ENCODE data around the gene TLR6. TPM values are rescaled to one million over a fixed set of nuclear protein-coding genes. Genes with fewer than 3 reads are reported as not detected.

Gene TLR6
- total RNA-seq (10 to 100 TPM in 1 of 2 donors, 1 to 10 TPM in 1; 5.8 to 12.8 TPM), polyA plus RNA-seq (under 1 TPM; 0.33 to 0.75 TPM)
- long read RNA-seq, donor 1, partial matches to known transcripts, result 0 of 1 reads
- long read RNA-seq, donor 1, other reads (novel, unspliced or antisense), result 1 of 1 reads
- long read RNA-seq, donor 2, partial matches to known transcripts, result 0 of 1 reads
- long read RNA-seq, donor 2, other reads (novel, unspliced or antisense), result 1 of 1 reads

DNA sequence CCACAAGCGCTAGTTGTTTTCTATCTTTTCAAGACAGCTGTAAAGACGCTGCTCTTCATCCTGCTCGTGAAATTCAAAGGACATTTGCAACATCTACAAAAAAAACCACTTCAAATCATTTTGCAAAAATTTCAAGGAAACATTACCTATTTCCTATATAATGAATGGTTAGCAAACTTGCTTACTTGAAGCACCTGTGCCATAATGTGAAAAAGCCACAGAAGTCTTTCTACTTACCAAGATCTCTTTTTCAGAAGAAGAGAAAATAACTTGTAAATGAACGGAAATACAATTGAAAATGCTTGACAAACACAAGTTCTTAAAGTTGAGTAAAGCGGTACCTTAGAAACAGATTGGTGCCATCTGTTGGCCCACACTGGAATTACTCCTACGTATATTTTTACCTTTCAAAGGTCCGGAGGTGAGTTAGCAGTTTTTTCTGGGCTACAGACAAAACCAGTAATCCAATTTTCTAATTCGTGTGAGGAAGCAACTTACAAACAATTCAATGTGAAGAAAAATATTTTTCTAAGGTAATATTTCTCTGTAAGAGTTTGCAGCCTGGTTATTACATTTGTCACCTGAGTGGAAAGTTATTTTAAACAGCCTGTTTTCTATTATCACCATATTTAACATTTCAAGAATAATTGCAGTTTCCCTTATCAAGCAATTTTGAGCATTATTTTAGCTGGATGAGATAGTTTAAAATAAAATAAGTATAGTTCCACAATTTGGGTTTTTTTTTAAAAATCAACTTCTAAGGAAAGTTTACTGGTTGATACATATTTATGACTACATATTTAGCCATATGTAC lies at the start of gene TLR6:
Gene TLR6, minus strand, starts transcription at position 294 of the 814 bp plus-strand sequence. CDS start 27,344 bp downstream, outside the sequence.
- Histone ChIP-seq H3K36me3 (ENCODE audit: control insufficient read depth in 1 of 2, insufficient read depth in 2 of 2, low read length in 1 of 2) (no peaks in the 10 kb centered on the region), H3K27ac (ENCODE audit: low read depth in 1 of 2, low read length in 2 of 2) (peak within 1 kb of the TSS in 1 of 2 donors; percentile 40), H3K27me3 (ENCODE audit: control insufficient read depth in 1 of 2, insufficient read depth in 2 of 2, low read length in 1 of 2) (no peaks in the 10 kb centered on the region), H3K9me3 (ENCODE audit: control insufficient read depth, low read length) (no peaks in the 10 kb centered on the region), H3K4me1 (ENCODE audit: control insufficient read depth in 1 of 2, insufficient read depth in 2 of 2, low read length in 2 of 2) (no peaks in the 10 kb centered on the region), H3K4me3 (ENCODE audit: low read length in 2 of 2) (peak within 1 kb of the TSS in 1 of 2 donors; percentile 9)
- intact Hi-C loops (cut with DNase I), result loop anchor here in 1 of 2 donors (5.0 kb wide), 1 partner anchor 99 kb away; no protein-coding TSS in a partner anchor
- peak; percentile 81 for ATAC-seq (ENCODE audit: low FRiP score)
- DNase-seq, result no peak
- WGBS, 2 donors, result 29 to 30% methylated on average over 8 of the region's 8 CpGs

DNA sequence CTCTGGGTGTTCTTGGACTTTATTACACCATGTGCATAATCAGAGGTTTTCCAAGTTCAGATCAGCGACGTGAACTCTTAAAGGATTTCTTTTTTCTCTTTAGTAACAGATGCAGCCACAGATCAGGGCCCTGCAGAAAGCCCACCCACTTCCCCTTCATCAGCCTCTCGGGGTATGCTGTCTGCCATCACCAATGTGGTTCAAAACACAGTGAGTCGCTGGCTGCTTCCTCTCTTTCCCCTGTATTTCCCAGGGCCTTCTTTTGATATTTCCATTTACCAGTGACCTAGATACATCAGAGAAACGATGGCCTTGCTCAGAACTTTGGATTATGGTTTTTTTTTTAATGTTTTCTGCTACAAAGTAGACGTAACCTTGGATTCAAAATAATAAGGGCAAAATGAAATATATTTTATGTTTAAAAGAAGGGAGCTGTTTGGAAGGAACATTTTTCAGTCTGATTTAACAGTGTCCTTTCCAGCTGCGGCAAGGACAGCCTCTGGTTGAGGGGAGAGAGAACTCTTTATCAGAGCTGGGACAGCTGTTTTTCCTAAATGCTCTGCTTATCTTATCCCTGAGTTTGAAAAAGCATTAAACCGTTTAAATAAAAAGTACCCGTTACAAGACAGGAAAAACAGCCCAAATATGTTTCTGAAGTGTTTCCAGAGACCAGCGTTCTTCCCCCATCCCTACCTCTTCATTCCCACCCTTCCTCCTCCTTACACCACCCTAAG lies 49.2 kb upstream of the TLR6 start:
- Histone ChIP-seq H3K27me3 (ENCODE audit: control insufficient read depth in 1 of 2, insufficient read depth in 2 of 2, low read length in 1 of 2) (no peaks in the 10 kb centered on the region), H3K9me3 (ENCODE audit: control insufficient read depth, low read length) (no peaks in the 10 kb centered on the region), H3K36me3 (ENCODE audit: control insufficient read depth in 1 of 2, insufficient read depth in 2 of 2, low read length in 1 of 2) (peaks cover 14 to 17% of the 10 kb centered on the region in 2 donors), H3K4me3 (ENCODE audit: low read length in 2 of 2) (no peak overlapping the region), H3K4me1 (ENCODE audit: control insufficient read depth in 1 of 2, insufficient read depth in 2 of 2, low read length in 2 of 2) (no peaks in the 10 kb centered on the region), H3K27ac (ENCODE audit: low read depth in 1 of 2, low read length in 2 of 2) (no peak overlapping the region)
- 33 to 37% methylated on average over 10 of the region's 10 CpGs for WGBS, 2 donors
- no peak for ATAC-seq (ENCODE audit: low FRiP score)
- intact Hi-C loops (cut with DNase I), result no loop called here
- DNase-seq, result no peak

DNA sequence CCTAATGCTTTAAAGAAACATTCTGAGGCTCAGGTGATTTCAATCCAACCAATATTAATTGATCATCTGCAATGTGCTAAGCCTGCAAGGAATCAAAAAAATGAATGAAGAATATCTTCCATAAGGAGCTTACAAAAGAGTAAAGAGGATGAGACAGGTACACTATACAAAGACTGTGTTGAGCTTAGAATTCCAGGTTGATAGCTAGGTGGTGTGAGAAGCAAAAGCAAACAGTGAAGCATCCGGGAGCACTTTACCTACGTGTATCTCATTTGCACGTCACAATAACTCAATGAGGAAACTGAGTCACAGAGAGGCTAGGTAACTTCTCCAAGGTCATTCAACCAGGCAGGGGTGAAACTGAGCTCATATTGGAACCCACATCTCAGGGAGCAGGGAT lies 48.1 kb upstream of the TLR6 start:
- Histone ChIP-seq H3K4me3 (ENCODE audit: low read length in 2 of 2) (no peak overlapping the region), H3K4me1 (ENCODE audit: control insufficient read depth in 1 of 2, insufficient read depth in 2 of 2, low read length in 2 of 2) (no peaks in the 10 kb centered on the region), H3K36me3 (ENCODE audit: control insufficient read depth in 1 of 2, insufficient read depth in 2 of 2, low read length in 1 of 2) (peaks cover 11 to 14% of the 10 kb centered on the region in 2 donors), H3K9me3 (ENCODE audit: control insufficient read depth, low read length) (no peaks in the 10 kb centered on the region), H3K27ac (ENCODE audit: low read depth in 1 of 2, low read length in 2 of 2) (no peak overlapping the region), H3K27me3 (ENCODE audit: control insufficient read depth in 1 of 2, insufficient read depth in 2 of 2, low read length in 1 of 2) (no peaks in the 10 kb centered on the region)
- intact Hi-C loops (cut with DNase I), result no loop called here
- DNase-seq, result no peak
- ATAC-seq (ENCODE audit: low FRiP score), result no peak
- 85 to 92% methylated on average over 3 of the region's 3 CpGs for WGBS, 2 donors

- H3K27ac ChIP-seq (ENCODE audit: low read depth in 1 of 2, low read length in 2 of 2), result no peak overlapping the region
- H3K36me3 ChIP-seq (ENCODE audit: control insufficient read depth in 1 of 2, insufficient read depth in 2 of 2, low read length in 1 of 2), result peaks cover 8 to 15% of the 10 kb centered on the region in 2 donors
- intact Hi-C loops (cut with DNase I), result no loop called here
- DNase-seq (no peak), ATAC-seq (ENCODE audit: low FRiP score) (no peak)
- H3K27me3 ChIP-seq (ENCODE audit: control insufficient read depth in 1 of 2, insufficient read depth in 2 of 2, low read length in 1 of 2), result no peaks in the 10 kb centered on the region
- H3K4me1 ChIP-seq (ENCODE audit: control insufficient read depth in 1 of 2, insufficient read depth in 2 of 2, low read length in 2 of 2), result no peaks in the 10 kb centered on the region
- no peak overlapping the region for H3K4me3 ChIP-seq (ENCODE audit: low read length in 2 of 2)
- 58% methylated on average over 10 of the region's 10 CpGs for WGBS, 2 donors
- H3K9me3 ChIP-seq (ENCODE audit: control insufficient read depth, low read length), result no peaks in the 10 kb centered on the region
These were observed 47.6 kb upstream of the TLR6 start for GRCh38 chr4:38904090-38904666.

GRCh38 chr4:38902695-38903094 lies 46.1 kb upstream of the TLR6 start:
- Histone ChIP-seq H3K27ac (ENCODE audit: low read depth in 1 of 2, low read length in 2 of 2) (no peak overlapping the region), H3K36me3 (ENCODE audit: control insufficient read depth in 1 of 2, insufficient read depth in 2 of 2, low read length in 1 of 2) (peaks cover 8 to 18% of the 10 kb centered on the region in 2 donors), H3K4me1 (ENCODE audit: control insufficient read depth in 1 of 2, insufficient read depth in 2 of 2, low read length in 2 of 2) (no peaks in the 10 kb centered on the region), H3K4me3 (ENCODE audit: low read length in 2 of 2) (no peak overlapping the region), H3K27me3 (ENCODE audit: control insufficient read depth in 1 of 2, insufficient read depth in 2 of 2, low read length in 1 of 2) (no peaks in the 10 kb centered on the region), H3K9me3 (ENCODE audit: control insufficient read depth, low read length) (no peaks in the 10 kb centered on the region)
- ATAC-seq (ENCODE audit: low FRiP score), result no peak
- intact Hi-C loops (cut with DNase I), result no loop called here
- no peak for DNase-seq

- no peaks in the 10 kb centered on the region for H3K27me3 ChIP-seq (ENCODE audit: control insufficient read depth in 1 of 2, insufficient read depth in 2 of 2, low read length in 1 of 2)
- WGBS, 2 donors, result 92% methylated on average over 5 of the region's 5 CpGs
- no peak overlapping the region for H3K27ac ChIP-seq (ENCODE audit: low read depth in 1 of 2, low read length in 2 of 2)
- no peaks in the 10 kb centered on the region for H3K4me1 ChIP-seq (ENCODE audit: control insufficient read depth in 1 of 2, insufficient read depth in 2 of 2, low read length in 2 of 2)
- intact Hi-C loops (cut with DNase I), result no loop called here
- DNase-seq (no peak), ATAC-seq (ENCODE audit: low FRiP score) (no peak)
- H3K9me3 ChIP-seq (ENCODE audit: control insufficient read depth, low read length), result no peaks in the 10 kb centered on the region
- peaks cover 8 to 16% of the 10 kb centered on the region in 2 donors for H3K36me3 ChIP-seq (ENCODE audit: control insufficient read depth in 1 of 2, insufficient read depth in 2 of 2, low read length in 1 of 2)
- no peak overlapping the region for H3K4me3 ChIP-seq (ENCODE audit: low read length in 2 of 2)
These were observed 45.6 kb upstream of the TLR6 start for GRCh38 chr4:38902221-38902620.

GRCh38 chr4:38898245-38898644 lies 41.6 kb upstream of the TLR6 start:
- H3K36me3 ChIP-seq (ENCODE audit: control insufficient read depth in 1 of 2, insufficient read depth in 2 of 2, low read length in 1 of 2), result peaks cover 8% of the 10 kb centered on the region in 2 donors
- no peaks in the 10 kb centered on the region for H3K27me3 ChIP-seq (ENCODE audit: control insufficient read depth in 1 of 2, insufficient read depth in 2 of 2, low read length in 1 of 2)
- 95 to 96% methylated on average over 7 of the region's 7 CpGs for WGBS, 2 donors
- no peak overlapping the region for H3K27ac ChIP-seq (ENCODE audit: low read depth in 1 of 2, low read length in 2 of 2)
- no peaks in the 10 kb centered on the region for H3K4me1 ChIP-seq (ENCODE audit: control insufficient read depth in 1 of 2, insufficient read depth in 2 of 2, low read length in 2 of 2)
- H3K9me3 ChIP-seq (ENCODE audit: control insufficient read depth, low read length), result no peaks in the 10 kb centered on the region
- no peak overlapping the region for H3K4me3 ChIP-seq (ENCODE audit: low read length in 2 of 2)
- intact Hi-C loops (cut with DNase I), result no loop called here
- DNase-seq (no peak), ATAC-seq (ENCODE audit: low FRiP score) (no peak)

GRCh38 chr4:38896940-38897339 lies 40.3 kb upstream of the TLR6 start:
- no peak for ATAC-seq (ENCODE audit: low FRiP score)
- no peaks in the 10 kb centered on the region for H3K9me3 ChIP-seq (ENCODE audit: control insufficient read depth, low read length)
- H3K36me3 ChIP-seq (ENCODE audit: control insufficient read depth in 1 of 2, insufficient read depth in 2 of 2, low read length in 1 of 2), result peaks cover 8% of the 10 kb centered on the region in 2 donors
- no peaks in the 10 kb centered on the region for H3K27me3 ChIP-seq (ENCODE audit: control insufficient read depth in 1 of 2, insufficient read depth in 2 of 2, low read length in 1 of 2)
- no peak overlapping the region for H3K27ac ChIP-seq (ENCODE audit: low read depth in 1 of 2, low read length in 2 of 2)
- no peak for DNase-seq
- WGBS, 2 donors, result 21 to 23% methylated on average over 1 of the region's 1 CpG
- H3K4me3 ChIP-seq (ENCODE audit: low read length in 2 of 2), result no peak overlapping the region
- no peaks in the 10 kb centered on the region for H3K4me1 ChIP-seq (ENCODE audit: control insufficient read depth in 1 of 2, insufficient read depth in 2 of 2, low read length in 2 of 2)
- intact Hi-C loops (cut with DNase I), result no loop called here
